Erythroblast (primary cell): ENCODE data around the gene VPS13C.
"Not testable (repeated sequence)": the region's sequence is repeated elsewhere in the genome, so short reads cannot be mapped to it uniquely, and the experiment has no call there.

Experiments
- DNase-seq, 2 experiments: peaks; one replicate each; lab custom pipeline; 2025; lab: John Stamatoyannopoulos, UW
- GATA1 ChIP-seq: IDR thresholded peaks from 2 replicates; pipeline ENCODE4 v1.6.1; 2011; ENCODE audit warnings: low read depth, mild to moderate bottlenecking, control low read depth, low read length, moderate library complexity
- POLR2A ChIP-seq: IDR thresholded peaks from 2 replicates; pipeline ENCODE4 v1.6.1; 2011; ENCODE audit warnings: mild to moderate bottlenecking, low read length

The VPS13C gene

GRCh38 chr15:62047282-62047827 is 12.9 kb downstream of the VPS13C start:
- no peak for DNase-seq
- TF ChIP-seq GATA1 (no peak), POLR2A (no peak)

GRCh38 chr15:62046078-62046743 is 14.0 kb downstream of the VPS13C start:
- TF ChIP-seq GATA1 (no peak), POLR2A (no peak)
- DNase-seq: no peak

- no peak for DNase-seq
- TF ChIP-seq POLR2A: no peak
- TF ChIP-seq GATA1: no peak
Measured at GRCh38 chr15:62035256-62035924, 24.9 kb downstream of the VPS13C start.

GRCh38 chr15:62027916-62028315 is 32.3 kb downstream of the VPS13C start:
- TF ChIP-seq POLR2A (no peak), GATA1 (no peak)
- DNase-seq: no peak

GRCh38 chr15:62027263-62027565 is 33.0 kb downstream of the VPS13C start:
- no peak for DNase-seq
- TF ChIP-seq POLR2A: no peak
- no peak for TF ChIP-seq GATA1

GRCh38 chr15:62026487-62027262 is 33.6 kb downstream of the VPS13C start:
- TF ChIP-seq GATA1 (no peak), POLR2A (no peak)
- DNase-seq: no peak

- DNase-seq: peak in 1 of 2 experiments; percentile 13
- TF ChIP-seq GATA1 (no peak), POLR2A (no peak)
Measured at GRCh38 chr15:62021991-62022600, 38.2 kb downstream of the VPS13C start.

- TF ChIP-seq GATA1 (no peak), POLR2A (no peak)
- DNase-seq: no peak
Measured at GRCh38 chr15:62020576-62021160, 39.6 kb downstream of the VPS13C start.

- DNase-seq: not testable (repeated sequence)
Measured at GRCh38 chr15:62005354-62005753, 54.9 kb downstream of the VPS13C start.

GRCh38 chr15:61997786-61998185 is 62.5 kb downstream of the VPS13C start:
- no peak for TF ChIP-seq POLR2A
- no peak for TF ChIP-seq GATA1
- no peak for DNase-seq

- no peak for TF ChIP-seq POLR2A
- no peak for TF ChIP-seq GATA1
- no peak for DNase-seq
Measured at GRCh38 chr15:61996056-61996635, 64.1 kb downstream of the VPS13C start.

GRCh38 chr15:61994216-61994615 is 66.0 kb downstream of the VPS13C start:
- no peak for DNase-seq
- TF ChIP-seq POLR2A: no peak
- TF ChIP-seq GATA1: no peak

GRCh38 chr15:61992518-61992917 is 67.7 kb downstream of the VPS13C start:
- DNase-seq: no peak
- TF ChIP-seq GATA1 (no peak), POLR2A (no peak)

- peak; percentile 3 to 6 for DNase-seq
- TF ChIP-seq GATA1: no peak
- TF ChIP-seq POLR2A: no peak
Measured at GRCh38 chr15:61989667-61990066, 70.6 kb downstream of the VPS13C start.
